OCI-LY1 (cell line): ENCODE data around the gene OGDHL.
"Not testable (repeated sequence)": the region's sequence is repeated elsewhere in the genome, so short reads cannot be mapped to it uniquely, and the experiment has no call there.

Experiments
- H2AFZ ChIP-seq: fragments of 200-600 bp; sonication (generic), shearing (Covaris generic); 2 replicates; pipeline ENCODE4 v1.6.0; 2014; ENCODE audit warnings: antibody characterized with exemption, mild to moderate bottlenecking, low read length
- H3F3A ChIP-seq: fragments of 200-600 bp; sonication (generic), shearing (Covaris generic); 2 replicates; pipeline ENCODE4 v1.6.0; 2014; ENCODE audit warnings: mild to moderate bottlenecking, antibody characterized with exemption, low read length, moderate library complexity; ENCODE audit not compliant: insufficient read depth
- H3K27ac ChIP-seq: fragments of 200-600 bp; sonication (generic); 2 replicates; pipeline ENCODE4 v1.5.1; 2014; ENCODE audit warnings: low read length, mixed run types, mild to moderate bottlenecking, low read depth; ENCODE audit not compliant: poor library complexity, severe bottlenecking
- H3K27me3 ChIP-seq: fragments of 200-600 bp; sonication (generic); 2 replicates; pipeline ENCODE4 v1.6.0; 2014; ENCODE audit warnings: antibody characterized with exemption, mild to moderate bottlenecking, low read length, moderate library complexity; ENCODE audit not compliant: insufficient read depth
- H3K36me3 ChIP-seq: fragments of 200-600 bp; sonication (generic); 2 replicates; pipeline ENCODE4 v1.6.1; 2014; ENCODE audit warnings: mild to moderate bottlenecking, antibody characterized with exemption, low read length, moderate library complexity, mixed read lengths; ENCODE audit not compliant: insufficient read depth
- H3K4me1 ChIP-seq: fragments of 200-600 bp; sonication (generic); 2 replicates; pipeline ENCODE4 v1.5.1; 2014; ENCODE audit warnings: mild to moderate bottlenecking, low read length, moderate library complexity; ENCODE audit not compliant: insufficient read depth, severe bottlenecking
- H3K4me2 ChIP-seq: fragments of 200-600 bp; sonication (generic), shearing (Covaris generic); 2 replicates; pipeline ENCODE4 v1.6.1; 2014; ENCODE audit warnings: low read length
- H3K4me3 ChIP-seq: fragments of 200-600 bp; sonication (generic); 2 replicates; pipeline ENCODE4 v1.5.1; 2014; ENCODE audit warnings: low read length, low read depth, mild to moderate bottlenecking, mixed read lengths; ENCODE audit not compliant: poor library complexity, severe bottlenecking
- H3K79me2 ChIP-seq: fragments of 200-600 bp; shearing (Covaris generic); 2 replicates; pipeline ENCODE4 v1.6.1; 2016; ENCODE audit warnings: mixed run types, low read length, mixed read lengths; ENCODE audit not compliant: insufficient read depth
- H3K9ac ChIP-seq: fragments of 200-600 bp; sonication (generic), shearing (Covaris generic); 2 replicates; pipeline ENCODE4 v1.6.1; 2014; ENCODE audit warnings: mild to moderate bottlenecking, low read length, mixed read lengths
- H3K9me2 ChIP-seq: fragments of 200-600 bp; sonication (generic), shearing (Covaris generic); 2 replicates; pipeline ENCODE4 v1.6.1; 2014; ENCODE audit warnings: low read depth, mild to moderate bottlenecking, low read length, mixed read lengths
- H3K9me3 ChIP-seq: fragments of 200-600 bp; shearing (Covaris generic); 2 replicates; pipeline ENCODE4 v1.6.1; 2014; ENCODE audit warnings: low read length, mixed read lengths
- H4K20me1 ChIP-seq: fragments of 200-600 bp; sonication (generic), shearing (Covaris generic); 2 replicates; pipeline ENCODE4 v1.6.0; 2016; ENCODE audit warnings: mild to moderate bottlenecking, low read length; ENCODE audit not compliant: insufficient read depth
- EZH2 ChIP-seq: fragments of 200-600 bp; sonication (generic), shearing (Covaris generic); IDR thresholded peaks from 2 replicates; pipeline ENCODE4 v1.8.0; 2017; ENCODE audit warnings: borderline replicate concordance, mixed run types, mild to moderate bottlenecking, antibody characterized with exemption, low read length, moderate library complexity, mixed read lengths
- TF ChIP-seq, protein P1 (sequence below): fragments of 200-600 bp; sonication (generic), shearing (Covaris generic); IDR thresholded peaks from 2 replicates; pipeline ENCODE4 v1.5.1; 2017; ENCODE audit warnings: mild to moderate bottlenecking, antibody characterized with exemption, low read length, moderate library complexity, mixed read lengths

OGDHL gene

DNA sequence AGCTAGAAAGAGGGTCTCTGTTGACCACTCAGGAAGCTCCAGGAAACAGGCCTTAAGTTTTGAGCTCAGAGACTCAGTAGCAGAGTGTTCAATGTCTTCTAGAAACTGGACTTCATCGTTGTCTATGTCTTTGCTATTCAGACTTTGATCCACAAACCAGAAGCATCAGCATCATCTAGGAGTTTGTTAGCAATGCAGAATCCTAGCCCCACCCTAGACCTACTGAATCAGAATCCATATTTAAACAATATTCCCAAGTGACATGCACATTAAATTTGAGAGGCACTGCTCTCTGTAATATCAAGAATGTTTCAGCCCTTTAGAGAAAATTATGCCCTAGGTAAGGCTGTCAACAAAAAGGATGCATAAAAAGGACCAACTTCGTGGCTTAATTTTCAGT lies 12.9 kb upstream of the OGDHL start:
- Histone ChIP-seq H4K20me1 (no peaks in the 10 kb centered on the region), H3K4me1 (no peaks in the 10 kb centered on the region), H3K27ac (no peak overlapping the region), H3K9me3 (no peaks in the 10 kb centered on the region), H3K4me2 (no peak overlapping the region), H3K4me3 (no peak overlapping the region), H3K36me3 (no peaks in the 10 kb centered on the region), H3K9ac (no peak overlapping the region), H3K9me2 (no peaks in the 10 kb centered on the region), H3K79me2 (no peaks in the 10 kb centered on the region), H2AFZ (no peak overlapping the region), H3F3A (no peaks in the 10 kb centered on the region), H3K27me3 (no peaks in the 10 kb centered on the region; the same call in 1 of the 2 replicates)
- no peak for TF ChIP-seq EZH2
- TF ChIP-seq, protein P1, sequence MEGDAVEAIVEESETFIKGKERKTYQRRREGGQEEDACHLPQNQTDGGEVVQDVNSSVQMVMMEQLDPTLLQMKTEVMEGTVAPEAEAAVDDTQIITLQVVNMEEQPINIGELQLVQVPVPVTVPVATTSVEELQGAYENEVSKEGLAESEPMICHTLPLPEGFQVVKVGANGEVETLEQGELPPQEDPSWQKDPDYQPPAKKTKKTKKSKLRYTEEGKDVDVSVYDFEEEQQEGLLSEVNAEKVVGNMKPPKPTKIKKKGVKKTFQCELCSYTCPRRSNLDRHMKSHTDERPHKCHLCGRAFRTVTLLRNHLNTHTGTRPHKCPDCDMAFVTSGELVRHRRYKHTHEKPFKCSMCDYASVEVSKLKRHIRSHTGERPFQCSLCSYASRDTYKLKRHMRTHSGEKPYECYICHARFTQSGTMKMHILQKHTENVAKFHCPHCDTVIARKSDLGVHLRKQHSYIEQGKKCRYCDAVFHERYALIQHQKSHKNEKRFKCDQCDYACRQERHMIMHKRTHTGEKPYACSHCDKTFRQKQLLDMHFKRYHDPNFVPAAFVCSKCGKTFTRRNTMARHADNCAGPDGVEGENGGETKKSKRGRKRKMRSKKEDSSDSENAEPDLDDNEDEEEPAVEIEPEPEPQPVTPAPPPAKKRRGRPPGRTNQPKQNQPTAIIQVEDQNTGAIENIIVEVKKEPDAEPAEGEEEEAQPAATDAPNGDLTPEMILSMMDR, result no peak

DNA sequence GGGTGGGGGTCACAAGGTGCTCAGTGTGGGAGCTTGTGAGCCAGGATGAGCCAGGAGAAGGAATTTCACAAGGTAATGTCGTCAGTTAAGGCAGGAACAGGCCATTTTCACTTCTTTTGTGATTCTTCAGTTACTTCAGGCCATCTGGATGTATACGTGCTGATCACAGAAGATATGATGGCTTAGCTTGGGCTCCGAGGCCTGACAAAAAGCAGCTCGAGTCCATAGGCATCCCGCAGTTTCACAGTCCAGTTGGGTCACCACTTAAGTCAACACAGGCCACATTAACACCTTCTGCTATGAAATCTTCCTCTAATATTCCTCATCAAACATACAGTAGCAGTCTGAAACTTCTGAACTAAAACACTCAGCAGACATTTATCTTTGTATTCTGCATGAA lies 10.8 kb upstream of the OGDHL start:
- H3K9ac ChIP-seq, H3F3A ChIP-seq, H3K36me3 ChIP-seq, H3K4me2 ChIP-seq, H3K9me3 ChIP-seq, H2AFZ ChIP-seq, H3K27me3 ChIP-seq, H3K4me1 ChIP-seq, H3K79me2 ChIP-seq, H3K27ac ChIP-seq, H3K4me3 ChIP-seq, H3K9me2 ChIP-seq, H4K20me1 ChIP-seq: not testable (repeated sequence)

DNA sequence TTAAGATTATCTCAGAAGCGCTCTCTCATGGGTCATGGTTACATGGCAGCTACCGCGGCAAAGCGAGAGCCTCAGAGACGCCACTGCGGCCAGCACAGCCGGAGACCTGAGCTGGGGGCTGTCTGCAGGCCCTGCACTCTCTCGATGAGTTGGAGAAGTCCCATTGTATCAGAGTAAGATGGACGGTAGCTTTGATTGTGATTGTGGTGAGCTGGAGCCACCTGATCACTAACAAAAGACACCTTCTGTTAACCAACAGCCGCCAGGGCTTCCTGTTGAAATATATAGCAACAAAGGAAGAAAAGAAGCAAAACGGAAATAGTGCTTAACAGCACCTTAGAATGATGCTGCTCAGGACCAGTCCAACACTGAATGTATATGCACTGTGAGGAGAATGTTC lies 8.9 kb upstream of the OGDHL start:
- not testable (repeated sequence) for H3K27ac ChIP-seq, H3F3A ChIP-seq

DNA sequence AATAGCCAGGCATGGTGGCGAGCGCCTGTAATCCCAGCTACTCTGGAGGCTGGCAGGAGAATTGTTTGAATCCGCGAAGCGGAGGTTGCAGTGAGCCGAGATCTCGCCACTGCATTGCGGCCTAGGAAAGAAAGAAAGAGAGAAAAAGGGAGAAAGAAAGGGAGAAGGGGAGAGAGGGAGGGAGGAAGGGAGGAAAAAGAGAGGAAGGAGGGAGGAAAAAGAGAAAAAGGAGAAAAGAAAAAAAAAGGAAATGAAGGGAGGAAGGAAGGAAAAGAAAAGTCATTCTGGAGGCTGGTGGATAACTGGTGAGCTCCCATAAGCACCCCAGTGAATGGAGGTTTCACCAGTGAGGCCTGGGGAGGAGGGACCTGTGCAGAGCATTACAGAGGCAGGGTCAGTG lies 7.6 kb upstream of the OGDHL start:
- H3K27me3 ChIP-seq, result no peaks in the 10 kb centered on the region
- H3K79me2 ChIP-seq, result no peaks in the 10 kb centered on the region
- H3K36me3 ChIP-seq, result no peaks in the 10 kb centered on the region
- no peak for TF ChIP-seq EZH2
- TF ChIP-seq, protein P1, result no peak
- no peaks in the 10 kb centered on the region for H3F3A ChIP-seq
- no peak overlapping the region for H3K9ac ChIP-seq
- no peaks in the 10 kb centered on the region for H3K9me3 ChIP-seq
- no peak overlapping the region for H3K27ac ChIP-seq
- no peak overlapping the region for H2AFZ ChIP-seq
- no peaks in the 10 kb centered on the region for H3K9me2 ChIP-seq
- no peaks in the 10 kb centered on the region for H3K4me1 ChIP-seq
- H3K4me3 ChIP-seq, result no peak overlapping the region
- H3K4me2 ChIP-seq, result no peak overlapping the region
- H4K20me1 ChIP-seq, result no peaks in the 10 kb centered on the region

More for the DNA sequence above, 8.9 kb upstream of the OGDHL start:
- H3K27me3 ChIP-seq, H3K9ac ChIP-seq, H4K20me1 ChIP-seq, H3K9me3 ChIP-seq, H2AFZ ChIP-seq, H3K79me2 ChIP-seq, H3K4me3 ChIP-seq, H3K4me1 ChIP-seq, H3K9me2 ChIP-seq, H3K36me3 ChIP-seq, H3K4me2 ChIP-seq: not testable (repeated sequence)
